Panc1 (cell line): ENCODE data around the gene SGMS1. TPM values are rescaled to one million over a fixed set of nuclear protein-coding genes. Genes with fewer than 3 reads are reported as not detected.

Experiments used
- ATAC-seq: fragments of 200-7000 bp; cut with Tn5 transposase; 2 replicates; pipeline ENCODE4 v1.9.1; 2020; ENCODE audit warnings: mild to moderate bottlenecking, moderate library complexity
- BruUV-seq: library from RNA; stranded (reverse); fragments of 400-500 nt; replicated peaks from 2 replicates; lab custom pipeline; 2021; lab: Mats Ljungman, UMichigan
- CTCF ChIA-PET: fragments of 300-600 bp; sonication (Branson Sonifier 250); formaldehyde crosslinking; loops from one replicate; lab custom pipeline; 2022; ENCODE audit warnings: antibody characterized with exemption; lab: Charles Lee
- POLR2A ChIA-PET: fragments of 300-600 bp; sonication (Branson Sonifier 250); formaldehyde crosslinking; loops from one replicate; lab custom pipeline; 2022; ENCODE audit warnings: antibody characterized with exemption; lab: Charles Lee
- DNase-seq: peaks from one replicate; pipeline ENCODE4 v3.0.0-alpha.2; 2010; ENCODE audit warnings: low read depth, low spot score
- H3K27ac ChIP-seq: 2 replicates; pipeline ENCODE4 v1.5.1; 2011; ENCODE audit warnings: mild to moderate bottlenecking, low read length, inconsistent platforms
- H3K27me3 ChIP-seq: fragments of 200-500 bp; sonication (Bioruptor generic); 2 replicates; pipeline ENCODE4 v1.6.0; 2014; ENCODE audit warnings: low read length, inconsistent platforms; ENCODE audit not compliant: control insufficient read depth, insufficient read depth
- H3K36me3 ChIP-seq: fragments of 200-500 bp; sonication (Bioruptor generic); 2 replicates; pipeline ENCODE4 v1.5.1; 2014; ENCODE audit warnings: inconsistent platforms, mild to moderate bottlenecking, low read length, moderate library complexity; ENCODE audit not compliant: control insufficient read depth, insufficient read depth
- H3K4me1 ChIP-seq: 2 replicates; pipeline ENCODE4 v1.5.1; 2011; ENCODE audit warnings: inconsistent platforms, mild to moderate bottlenecking, low read length, moderate library complexity; ENCODE audit not compliant: control insufficient read depth, insufficient read depth
- H3K4me3 ChIP-seq, 2 experiments: 2 replicates each; pipeline ENCODE4 v1.5.1; 2011 to 2012; ENCODE audit warnings: low read depth in 2 of 2, low read length in 2 of 2, mild to moderate bottlenecking in 2 of 2, inconsistent platforms in 1 of 2, moderate library complexity in 1 of 2
- H3K9me3 ChIP-seq: fragments of 200-500 bp; sonication (Bioruptor generic); 2 replicates; pipeline ENCODE4 v1.5.1; 2014; ENCODE audit warnings: low read depth, mild to moderate bottlenecking, inconsistent platforms, low read length, moderate library complexity; ENCODE audit not compliant: control insufficient read depth, insufficient read depth
- CTCF ChIP-seq: fragments of 450-650 bp; IDR thresholded peaks from 2 replicates; pipeline ENCODE4 v1.5.1; 2017; ENCODE audit warnings: mild to moderate bottlenecking
- POLR2AphosphoS5 ChIP-seq: IDR thresholded peaks from 2 replicates; pipeline ENCODE4 v1.6.1; 2012; ENCODE audit warnings: mild to moderate bottlenecking, low read depth, low read length, moderate library complexity
- REST ChIP-seq, 2 experiments: IDR thresholded peaks; 2 replicates each; pipeline ENCODE4 v1.6.1; 2011 to 2012; ENCODE audit warnings: low read depth in 2 of 2, control low read depth in 1 of 2, low read length in 1 of 2, mild to moderate bottlenecking in 1 of 2, moderate library complexity in 1 of 2; ENCODE audit not compliant: insufficient read depth in 1 of 2
- SIN3A ChIP-seq: IDR thresholded peaks from 2 replicates; pipeline ENCODE4 v1.6.1; 2012; ENCODE audit warnings: low read depth, mild to moderate bottlenecking, low read length, moderate library complexity, borderline replicate concordance; ENCODE audit not compliant: insufficient read depth
- TCF7L2 ChIP-seq: IDR thresholded peaks from 2 replicates; pipeline ENCODE4 v1.6.1; 2011; ENCODE audit warnings: mild to moderate bottlenecking, low read depth, low read length, inconsistent platforms
- in situ Hi-C: cut with HindIII; loops from 2 replicates; pipeline ENCODE4 v1.10.0; 2016; ENCODE audit warnings: low sequenced_read_pairs, low pct_unique_long_range_greater_than_20kb
- intact Hi-C: fragments of 100-400 bp; cut with micrococcal nuclease; formaldehyde crosslinking; loops from one replicate; pipeline ENCODE4 v1.10.0; 2022; ENCODE audit not compliant: unreplicated experiment
- total RNA-seq: library from RNA; stranded (reverse); gene quantifications from one replicate; pipeline ENCODE4 v1.2.1, GENCODE V29; 2021; ENCODE audit not compliant: unreplicated experiment

Gene SGMS1
- total RNA-seq, 1 experiment from 2014 or later: 22.0 TPM

GRCh38 chr10:50407076-50407801 is 216.5 kb downstream of the SGMS1 start:
- BruUV-seq: no TSS peak
- no peak overlapping the region for H3K4me3 ChIP-seq
- CTCF ChIA-PET: no interaction called here
- in situ Hi-C loops (no loop called here), intact Hi-C loops (no loop called here)
- no peaks in the 10 kb centered on the region for H3K27me3 ChIP-seq
- DNase-seq (no peak), ATAC-seq (no peak)
- H3K36me3 ChIP-seq: no peaks in the 10 kb centered on the region
- POLR2A ChIA-PET: no interaction called here
- no peaks in the 10 kb centered on the region for H3K9me3 ChIP-seq
- TF ChIP-seq SIN3A: no peak
- no peak for TF ChIP-seq REST (IDR thresholded peaks at IDR 0.05; ENCODE audit: insufficient read depth in 1 of 2, low read depth in 2 of 2, low read length in 1 of 2)
- TF ChIP-seq POLR2AphosphoS5: no peak
- no peak for TF ChIP-seq CTCF
- TF ChIP-seq TCF7L2: no peak
- H3K4me1 ChIP-seq: no peaks in the 10 kb centered on the region
- no peak overlapping the region for H3K27ac ChIP-seq

- ATAC-seq (no peak), DNase-seq (no peak)
- POLR2A ChIA-PET: no interaction called here
- no TSS peak for BruUV-seq
- intact Hi-C loops: no loop called here
- H3K9me3 ChIP-seq: no peaks in the 10 kb centered on the region
- H3K4me3 ChIP-seq: no peak overlapping the region
- H3K36me3 ChIP-seq: no peaks in the 10 kb centered on the region
- in situ Hi-C loops: no loop called here
- CTCF ChIA-PET: no interaction called here
- H3K27ac ChIP-seq: no peak overlapping the region
- TF ChIP-seq POLR2AphosphoS5 (no peak), REST (IDR thresholded peaks at IDR 0.05; ENCODE audit: insufficient read depth in 1 of 2, low read depth in 2 of 2, low read length in 1 of 2) (no peak), TCF7L2 (no peak), SIN3A (no peak), CTCF (no peak)
- H3K4me1 ChIP-seq: no peaks in the 10 kb centered on the region
- H3K27me3 ChIP-seq: no peaks in the 10 kb centered on the region
These were observed 217.2 kb downstream of the SGMS1 start for GRCh38 chr10:50406457-50407070.
